ENCODE data around the gene NR3C1.
A peak's percentile ranks its signal among the peaks of the same experiment; 100 is the strongest.

NR3C1 gene

DNA sequence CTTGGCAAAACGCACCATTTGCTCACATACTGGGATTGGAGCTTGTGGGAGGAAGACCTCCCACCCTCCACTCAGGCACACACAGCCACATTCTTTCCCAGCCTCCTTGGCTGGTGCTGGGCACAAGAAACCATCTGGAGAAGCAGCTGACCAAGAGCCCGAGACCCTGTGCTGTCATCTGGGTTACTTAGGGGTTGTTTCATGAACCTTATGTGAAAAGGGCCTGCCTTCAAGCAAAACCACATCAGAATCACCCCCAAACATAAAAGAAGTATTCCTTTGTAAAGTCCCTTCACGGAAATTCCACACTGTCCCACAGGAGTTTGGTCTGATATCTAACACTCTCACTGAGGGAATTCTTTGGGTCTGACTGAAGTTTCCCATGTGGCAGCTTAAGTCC is 172.1 kb downstream of the NR3C1 start:
- TF ChIP-seq, protein P1, sequence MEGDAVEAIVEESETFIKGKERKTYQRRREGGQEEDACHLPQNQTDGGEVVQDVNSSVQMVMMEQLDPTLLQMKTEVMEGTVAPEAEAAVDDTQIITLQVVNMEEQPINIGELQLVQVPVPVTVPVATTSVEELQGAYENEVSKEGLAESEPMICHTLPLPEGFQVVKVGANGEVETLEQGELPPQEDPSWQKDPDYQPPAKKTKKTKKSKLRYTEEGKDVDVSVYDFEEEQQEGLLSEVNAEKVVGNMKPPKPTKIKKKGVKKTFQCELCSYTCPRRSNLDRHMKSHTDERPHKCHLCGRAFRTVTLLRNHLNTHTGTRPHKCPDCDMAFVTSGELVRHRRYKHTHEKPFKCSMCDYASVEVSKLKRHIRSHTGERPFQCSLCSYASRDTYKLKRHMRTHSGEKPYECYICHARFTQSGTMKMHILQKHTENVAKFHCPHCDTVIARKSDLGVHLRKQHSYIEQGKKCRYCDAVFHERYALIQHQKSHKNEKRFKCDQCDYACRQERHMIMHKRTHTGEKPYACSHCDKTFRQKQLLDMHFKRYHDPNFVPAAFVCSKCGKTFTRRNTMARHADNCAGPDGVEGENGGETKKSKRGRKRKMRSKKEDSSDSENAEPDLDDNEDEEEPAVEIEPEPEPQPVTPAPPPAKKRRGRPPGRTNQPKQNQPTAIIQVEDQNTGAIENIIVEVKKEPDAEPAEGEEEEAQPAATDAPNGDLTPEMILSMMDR (IDR thresholded peaks at IDR 0.05; ENCODE audit: control extremely low read depth, extremely low read depth, low read depth, missing control alignments), result no peak
- CTCF ChIA-PET, result interaction anchor here (0.9 to 2.1 kb wide), 3 partner anchors 9 to 18 kb away, joined by 3 to 7 read pairs (median 3); no protein-coding TSS in a partner anchor
- DNase-seq (ENCODE audit: extremely low spot score), result no peak
- POLR2A ChIA-PET, result no interaction called here

DNA sequence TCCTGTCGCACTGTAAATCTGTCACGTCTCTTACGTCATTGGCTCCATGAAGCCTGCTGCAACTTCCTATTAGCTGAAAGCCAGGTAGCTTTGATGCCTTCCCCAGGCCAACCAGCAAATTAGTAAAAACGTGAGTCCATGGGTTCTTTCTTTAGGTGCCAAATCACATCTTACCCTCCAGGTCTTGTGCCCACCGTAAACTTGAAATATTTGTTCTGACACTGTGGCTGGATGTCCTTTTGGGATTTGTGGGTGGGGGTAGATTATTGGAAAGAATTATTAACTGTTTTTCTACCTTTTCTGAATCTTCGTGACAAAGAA is 172.8 kb downstream of the NR3C1 start:
- POLR2A ChIA-PET, result no interaction called here
- TF ChIP-seq, protein P1 (IDR thresholded peaks at IDR 0.05; ENCODE audit: control extremely low read depth, extremely low read depth, low read depth, missing control alignments), result no peak
- DNase-seq (ENCODE audit: extremely low spot score), result no peak
- CTCF ChIA-PET, result interaction anchor here (1.1 to 2.1 kb wide), 3 partner anchors 18 to 737 kb away, joined by 3 to 7 read pairs (median 3); no protein-coding TSS in a partner anchor

DNA sequence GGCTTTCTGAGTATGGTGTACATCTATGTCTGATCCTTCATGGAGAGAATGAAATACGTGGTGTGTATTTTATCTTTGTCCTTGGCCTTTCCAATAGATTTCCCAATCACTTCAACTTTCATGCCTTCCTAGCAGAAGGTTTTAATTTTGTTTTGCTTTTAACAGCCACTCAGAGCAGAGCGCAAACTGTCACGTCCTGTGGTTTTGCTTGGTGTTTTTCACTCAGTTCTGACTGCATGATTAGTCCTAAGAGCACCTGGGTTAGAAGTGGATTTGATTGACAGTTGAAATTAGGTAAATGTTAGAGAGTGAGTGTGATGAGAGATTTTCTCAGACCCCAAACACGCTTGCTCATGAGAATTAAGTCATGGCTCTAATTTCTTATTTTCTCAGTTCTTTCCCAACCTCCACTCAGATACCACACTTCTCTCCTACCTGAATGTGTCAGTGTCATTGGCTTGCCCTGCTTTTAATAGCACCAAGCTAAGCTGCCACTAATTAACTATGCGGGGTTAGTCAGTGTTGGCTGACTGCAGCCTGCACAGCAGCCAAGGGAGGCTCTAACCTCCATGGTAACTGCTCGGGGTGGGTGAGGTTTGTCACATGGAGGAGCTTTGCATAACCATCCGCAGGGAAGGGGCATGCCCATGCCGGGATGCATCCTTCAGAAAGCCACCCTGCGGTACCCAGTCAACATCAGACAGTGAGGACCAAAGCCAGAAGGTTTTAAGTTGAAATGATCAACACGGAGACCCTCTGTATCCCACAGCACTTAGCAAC is 173.4 kb downstream of the NR3C1 start:
- POLR2A ChIA-PET, result interaction anchor here (1.3 kb wide), 1 partner anchor 10 kb away, joined by 4 read pairs; no protein-coding TSS in a partner anchor
- CTCF ChIA-PET, result interaction anchor here (1.1 to 2.8 kb wide), 8 partner anchors 11 to 738 kb away, joined by 3 to 17 read pairs (median 4); no protein-coding TSS in a partner anchor
- TF ChIP-seq, protein P1 (IDR thresholded peaks at IDR 0.05; ENCODE audit: control extremely low read depth, extremely low read depth, low read depth, missing control alignments), result no peak
- DNase-seq (ENCODE audit: extremely low spot score), result peak; percentile 82

DNA sequence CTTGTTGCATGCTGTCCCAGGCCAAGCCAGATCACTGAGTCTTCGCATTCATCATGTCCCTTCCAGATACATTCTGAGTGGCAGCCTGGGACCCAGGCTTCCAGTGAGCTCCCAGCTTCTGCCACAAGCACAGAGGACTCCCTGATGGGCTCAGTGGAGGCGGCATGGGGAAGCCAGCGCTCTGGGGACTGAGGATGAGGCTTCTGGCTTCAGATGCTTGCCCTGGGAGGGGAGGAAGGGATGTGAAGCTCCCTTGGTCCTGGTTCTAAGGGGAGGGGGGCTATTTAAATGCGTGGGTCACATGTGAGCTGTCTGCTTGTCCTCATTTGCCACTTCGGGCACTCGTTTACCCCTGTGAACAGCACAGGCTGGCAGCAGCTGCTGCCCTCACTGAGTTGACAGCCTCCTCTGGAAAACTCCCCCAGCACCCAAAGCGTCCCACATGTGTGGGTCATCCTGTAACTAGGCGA is 174.0 kb downstream of the NR3C1 start:
- TF ChIP-seq, protein P1 (IDR thresholded peaks at IDR 0.05; ENCODE audit: control extremely low read depth, extremely low read depth, low read depth, missing control alignments), result no peak
- ChIA-PET POLR2A (interaction anchor here (1.3 kb wide), 1 partner anchor 9 kb away, joined by 4 read pairs; no protein-coding TSS in a partner anchor), CTCF (interaction anchor here (0.8 to 2.8 kb wide), 8 partner anchors 10 to 739 kb away, joined by 3 to 17 read pairs (median 4); no protein-coding TSS in a partner anchor)
- DNase-seq (ENCODE audit: extremely low spot score), result no peak

DNA sequence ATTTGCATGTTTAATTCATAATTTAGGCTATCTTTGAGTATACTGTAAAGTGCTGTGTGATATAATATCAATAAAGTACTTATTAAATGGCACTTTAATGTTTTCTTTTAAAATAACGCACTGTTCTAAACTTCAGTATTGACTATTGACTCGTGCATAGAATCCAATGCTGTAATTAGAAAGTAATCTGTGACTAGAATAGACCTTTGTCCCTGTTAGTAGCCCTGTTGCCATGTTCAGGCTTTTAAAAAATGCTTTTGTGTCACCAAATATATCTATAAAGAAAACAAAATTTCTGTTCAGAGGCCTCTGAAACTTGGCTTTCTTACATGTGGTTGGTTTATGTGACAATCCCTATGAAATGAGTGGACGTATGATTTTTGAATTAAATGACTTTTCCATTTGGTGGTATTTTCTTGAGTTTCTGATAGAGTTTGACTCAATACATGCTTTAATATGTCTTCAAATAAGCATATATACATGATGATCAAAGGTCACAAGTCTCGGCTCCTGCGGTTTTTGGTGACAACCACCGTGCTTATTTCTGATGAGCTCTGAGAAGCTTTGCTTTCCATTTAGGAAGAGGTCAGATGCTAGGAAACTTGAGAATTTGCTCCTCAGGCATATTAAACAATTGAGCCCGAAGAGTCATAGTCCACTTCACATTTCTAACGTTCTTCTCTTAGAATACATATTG is 174.7 kb downstream of the NR3C1 start:
- TF ChIP-seq, protein P1 (IDR thresholded peaks at IDR 0.05; ENCODE audit: control extremely low read depth, extremely low read depth, low read depth, missing control alignments), result no peak
- POLR2A ChIA-PET, result interaction anchor here (1.3 kb wide), 1 partner anchor 9 kb away, joined by 4 read pairs; no protein-coding TSS in a partner anchor
- CTCF ChIA-PET, result interaction anchor here (0.8 to 2.8 kb wide), 8 partner anchors 10 to 226 kb away, joined by 3 to 17 read pairs (median 4); no protein-coding TSS in a partner anchor
- no peak for DNase-seq (ENCODE audit: extremely low spot score)
